SK-N-MC (cell line): ENCODE data around the gene ZNF236.

Experiments
- EZH2 ChIP-seq: fragments of 200-600 bp; sonication (generic); IDR thresholded peaks from one replicate; pipeline ENCODE4 v1.6.1; 2017; ENCODE audit warnings: antibody characterized with exemption
- POLR2AphosphoS5 ChIP-seq: IDR thresholded peaks from 2 replicates; pipeline ENCODE4 v1.6.1; 2012; ENCODE audit warnings: mild to moderate bottlenecking, low read depth, low read length, borderline replicate concordance

- TF ChIP-seq POLR2AphosphoS5 (no peak), EZH2 (no peak)
Observed at GRCh38 chr18:76937597-76937996, 115.2 kb downstream of the ZNF236 start.
